Lower lobe of right lung (tissue), 2 donors: ENCODE measurements around the gene MYH7. TPM values are rescaled to one million over a fixed set of nuclear protein-coding genes. Genes with fewer than 3 reads are reported as not detected.
"Not testable (repeated sequence)": the region's sequence is repeated elsewhere in the genome, so short reads cannot be mapped to it uniquely, and the experiment has no call there.

Source experiments
- ATAC-seq, 2 donors: fragments of 200-7000 bp; cut with Tn5 transposase; one replicate each; pipeline ENCODE4 v1.9.1; 2020 to 2022; ENCODE audit warnings: mild to moderate bottlenecking in 2 of 2, moderate library complexity in 2 of 2
- DNase-seq: peaks from one replicate; pipeline ENCODE4 v3.0.0-alpha.2; 2020
- H3K27ac ChIP-seq: fragments of 200-600 bp; one replicate; pipeline ENCODE4 v1.8.0; 2022
- H3K27me3 ChIP-seq: fragments of 200-600 bp; one replicate; pipeline ENCODE4 v1.8.0; 2022; ENCODE audit warnings: low read depth
- H3K36me3 ChIP-seq: fragments of 200-600 bp; one replicate; pipeline ENCODE4 v1.8.0; 2022; ENCODE audit warnings: mild to moderate bottlenecking
- H3K4me1 ChIP-seq: fragments of 200-600 bp; one replicate; pipeline ENCODE4 v1.8.0; 2022
- H3K4me3 ChIP-seq: fragments of 200-600 bp; one replicate; pipeline ENCODE4 v1.8.0; 2022; ENCODE audit warnings: mild to moderate bottlenecking
- H3K9me3 ChIP-seq: fragments of 200-600 bp; one replicate; pipeline ENCODE4 v1.8.0; 2022
- intact Hi-C: fragments of 100-400 bp; cut with DNase I; formaldehyde crosslinking; loops from one replicate; pipeline ENCODE4 v1.11.0; 2022
- total RNA-seq: library from RNA; stranded (reverse); fragmentation: NEBNext Ultra II Directional; extraction: Animal tissue kit (Norgen Biotek cat#: 25700); gene quantifications from one replicate; pipeline ENCODE4 v1.2.1, GENCODE V29; 2021
- TF ChIP-seq, protein P1 (sequence below): fragments of 200-600 bp; IDR thresholded peaks from one replicate; pipeline ENCODE4 v1.8.0; 2022; ENCODE audit warnings: antibody characterized with exemption, mild to moderate bottlenecking
- donor health status: DM: no; HTN: yes; CAD: no; lungs with severe emphysema.

The MYH7 gene
- total RNA-seq, 1 donor from 2014 or later = 0.09 TPM

DNA sequence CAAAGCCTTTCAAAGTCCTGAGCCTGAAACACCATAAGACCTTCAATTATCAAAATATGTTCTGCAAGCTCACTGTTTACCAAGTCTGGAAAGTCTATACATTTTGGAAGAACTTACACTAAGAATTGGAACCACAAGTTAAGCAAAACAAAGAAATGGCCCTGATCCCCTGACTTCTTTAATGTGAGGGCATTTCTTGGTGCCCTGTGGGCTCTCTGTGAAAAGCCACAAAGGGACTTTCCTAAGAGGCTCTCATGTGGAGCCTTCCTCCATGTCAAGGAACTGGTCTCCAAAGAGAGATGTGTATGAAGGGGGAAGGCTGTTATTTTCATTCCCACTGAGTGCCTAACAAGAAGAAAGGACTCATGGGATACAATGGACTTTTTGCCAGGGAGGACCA is 13.9 kb downstream of the MYH7 start:
- H3K4me3 ChIP-seq = no peak overlapping the region
- no peak overlapping the region for H3K27ac ChIP-seq
- DNase-seq (no peak), ATAC-seq (no peak)
- H3K36me3 ChIP-seq = no peaks in the 10 kb centered on the region
- no peaks in the 10 kb centered on the region for H3K4me1 ChIP-seq
- intact Hi-C loops = no loop called here
- no peaks in the 10 kb centered on the region for H3K9me3 ChIP-seq
- no peaks in the 10 kb centered on the region for H3K27me3 ChIP-seq
- TF ChIP-seq, protein P1, sequence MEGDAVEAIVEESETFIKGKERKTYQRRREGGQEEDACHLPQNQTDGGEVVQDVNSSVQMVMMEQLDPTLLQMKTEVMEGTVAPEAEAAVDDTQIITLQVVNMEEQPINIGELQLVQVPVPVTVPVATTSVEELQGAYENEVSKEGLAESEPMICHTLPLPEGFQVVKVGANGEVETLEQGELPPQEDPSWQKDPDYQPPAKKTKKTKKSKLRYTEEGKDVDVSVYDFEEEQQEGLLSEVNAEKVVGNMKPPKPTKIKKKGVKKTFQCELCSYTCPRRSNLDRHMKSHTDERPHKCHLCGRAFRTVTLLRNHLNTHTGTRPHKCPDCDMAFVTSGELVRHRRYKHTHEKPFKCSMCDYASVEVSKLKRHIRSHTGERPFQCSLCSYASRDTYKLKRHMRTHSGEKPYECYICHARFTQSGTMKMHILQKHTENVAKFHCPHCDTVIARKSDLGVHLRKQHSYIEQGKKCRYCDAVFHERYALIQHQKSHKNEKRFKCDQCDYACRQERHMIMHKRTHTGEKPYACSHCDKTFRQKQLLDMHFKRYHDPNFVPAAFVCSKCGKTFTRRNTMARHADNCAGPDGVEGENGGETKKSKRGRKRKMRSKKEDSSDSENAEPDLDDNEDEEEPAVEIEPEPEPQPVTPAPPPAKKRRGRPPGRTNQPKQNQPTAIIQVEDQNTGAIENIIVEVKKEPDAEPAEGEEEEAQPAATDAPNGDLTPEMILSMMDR = no peak

GRCh38 chr14:23419646-23420045 is 15.8 kb downstream of the MYH7 start:
- H3K36me3 ChIP-seq, intact Hi-C loops, H3K9me3 ChIP-seq, H3K4me1 ChIP-seq, H3K27me3 ChIP-seq, ATAC-seq, H3K4me3 ChIP-seq, DNase-seq, H3K27ac ChIP-seq: not testable (repeated sequence)

- intact Hi-C loops = no loop called here
- H3K9me3 ChIP-seq = no peaks in the 10 kb centered on the region
- no peak for DNase-seq
- no peak overlapping the region for H3K27ac ChIP-seq
- no peak overlapping the region for H3K4me3 ChIP-seq
- TF ChIP-seq, protein P1 = no peak
- H3K36me3 ChIP-seq = no peaks in the 10 kb centered on the region
- H3K27me3 ChIP-seq = no peaks in the 10 kb centered on the region
- ATAC-seq = no peak
- H3K4me1 ChIP-seq = no peaks in the 10 kb centered on the region
Observed at GRCh38 chr14:23418021-23418420, 17.4 kb downstream of the MYH7 start.

DNA sequence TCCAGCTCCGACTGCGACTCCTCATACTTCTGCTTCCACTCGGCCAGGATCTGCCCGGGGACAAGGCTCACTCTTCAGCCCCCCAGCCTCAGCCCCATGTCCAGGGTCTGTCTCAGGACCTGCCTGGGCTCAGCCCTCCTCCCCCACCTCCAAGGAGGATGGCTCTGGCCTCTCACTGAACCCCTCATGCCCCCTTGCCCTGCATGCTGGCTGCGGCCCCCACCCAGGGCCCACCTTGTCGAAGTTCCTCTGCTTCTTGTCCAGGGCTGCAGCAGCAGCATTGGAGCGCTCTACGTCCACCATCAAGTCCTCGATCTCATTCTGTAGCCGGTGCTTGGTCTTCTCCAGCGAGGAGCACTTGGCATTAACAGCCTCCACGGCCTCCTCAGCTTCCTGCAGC is 18.2 kb downstream of the MYH7 start:
- ATAC-seq, intact Hi-C loops, H3K4me1 ChIP-seq, H3K27ac ChIP-seq, DNase-seq, H3K36me3 ChIP-seq, H3K27me3 ChIP-seq, H3K4me3 ChIP-seq, H3K9me3 ChIP-seq: not testable (repeated sequence)

DNA sequence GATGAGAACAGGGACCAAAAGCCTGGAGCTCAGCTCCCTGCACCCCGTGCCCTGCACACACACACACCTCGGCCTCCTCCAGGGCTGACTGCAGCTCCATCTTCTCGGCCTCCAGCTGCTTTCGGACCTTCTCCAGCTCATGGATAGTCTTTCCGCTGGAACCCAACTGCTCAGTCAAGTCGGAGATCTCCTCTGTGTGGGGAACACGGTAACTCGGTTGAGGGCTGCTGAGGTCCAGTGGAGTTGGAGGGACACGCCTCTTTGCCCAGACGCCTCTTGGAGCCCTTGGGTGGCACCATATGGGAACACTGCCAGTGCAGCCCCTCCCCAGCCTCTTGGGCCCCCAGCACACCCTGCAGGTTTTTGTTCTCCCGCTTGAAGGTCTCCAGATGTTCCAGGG is 18.7 kb downstream of the MYH7 start:
- TF ChIP-seq, protein P1 = no peak
- H3K27ac ChIP-seq = no peak overlapping the region

GRCh38 chr14:23415821-23416778 is 19.4 kb downstream of the MYH7 start:
- H3K27ac ChIP-seq = no peak overlapping the region
- no peak overlapping the region for H3K4me3 ChIP-seq
- H3K36me3 ChIP-seq = no peaks in the 10 kb centered on the region
- TF ChIP-seq, protein P1 = no peak
- H3K9me3 ChIP-seq = no peaks in the 10 kb centered on the region
- ATAC-seq (no peak), DNase-seq (no peak)
- H3K27me3 ChIP-seq = no peaks in the 10 kb centered on the region
- no peaks in the 10 kb centered on the region for H3K4me1 ChIP-seq
- intact Hi-C loops = no loop called here

More for the DNA sequence above, 18.7 kb downstream of the MYH7 start:
- Histone ChIP-seq H3K27me3 (no peaks in the 10 kb centered on the region), H3K9me3 (no peaks in the 10 kb centered on the region), H3K4me1 (no peaks in the 10 kb centered on the region), H3K4me3 (no peak overlapping the region), H3K36me3 (no peaks in the 10 kb centered on the region)
- ATAC-seq (no peak), DNase-seq (no peak)
- intact Hi-C loops = no loop called here
